Measurements from ENCODE around the gene AIMP1.

GRCh38 chr4:106306561-106306960 is 9.8 kb upstream of the AIMP1 start:
- TF ChIP-seq CTCF (IDR thresholded peaks at IDR 0.05; ENCODE audit: insufficient read depth, low read depth, low read length) (no peak), EZH2 (IDR thresholded peaks at IDR 0.05; ENCODE audit: insufficient read depth, low read length) (no peak)

All from astrocyte (in vitro differentiated cells and primary cell).